Muscle of arm (tissue), 12 donors: Measurements from ENCODE around the gene CNST. TPM values are rescaled to one million over a fixed set of nuclear protein-coding genes. Genes with fewer than 3 reads are reported as not detected.
A peak's percentile ranks its signal among the peaks of the same experiment; 100 is the strongest.
"Not testable (repeated sequence)": the region's sequence is repeated elsewhere in the genome, so short reads cannot be mapped to it uniquely, and the experiment has no call there.

Source experiments
- DNase-seq: peaks from one replicate; pipeline ENCODE4 v3.0.0-alpha.2; 2013
- polyA plus RNA-seq, 12 donors: library from polyadenylated mRNA; unstranded; fragments of 120-200 nt; gene quantifications; one replicate each; pipeline ENCODE4 v1.2.1, GENCODE V29; 2013; ENCODE audit not compliant: insufficient read length in 12 of 12

The CNST gene
- polyA plus RNA-seq, 12 donors = 12.2 to 18.2 (median 15.2) TPM; not detected in 1

- DNase-seq = no peak
These were observed 137.3 kb downstream of the CNST start for GRCh38 chr1:246703581-246703980.

- DNase-seq = peak; percentile 27
These were observed 139.1 kb downstream of the CNST start for GRCh38 chr1:246705368-246705767.

- DNase-seq = no peak
These were observed 141.9 kb downstream of the CNST start for GRCh38 chr1:246708166-246708565.

- no peak for DNase-seq
These were observed 142.9 kb downstream of the CNST start for GRCh38 chr1:246709196-246709595.

GRCh38 chr1:246709835-246710234, 143.6 kb downstream of the CNST start:
- DNase-seq = no peak

- DNase-seq = no peak
These were observed 145.3 kb downstream of the CNST start for GRCh38 chr1:246711548-246712003.

- not testable (repeated sequence) for DNase-seq
These were observed 146.2 kb downstream of the CNST start for GRCh38 chr1:246712428-246712827.

Other genes with a start within 250 kb of the CNST start
- 10 to 100 TPM in 5 of 12 donors, 1 to 10 TPM in 5, not detected in 2; 7.7 to 11.6 (median 9.9) TPM for gene SMYD3, start 59.2 kb upstream of the CNST start, polyA plus RNA-seq
- 10 to 100 TPM in 10 of 12 donors, 1 to 10 TPM in 1, not detected in 1; 5.9 to 15.7 (median 12.9) TPM for gene TFB2M, start 195 bp upstream of the CNST start, polyA plus RNA-seq
- gene SCCPDH, start 158.0 kb downstream of the CNST start, polyA plus RNA-seq = 10 to 100 TPM in 11 of 12 donors, not detected in 1; 26.6 to 44.8 (median 38.1) TPM